Activated T-cell treated with anti-CD3 and anti-CD28 coated beads, Interleukin-2, amount 50 U/mL, for 72 hours (primary cell): ENCODE results near the gene MED31. TPM values are rescaled to one million over a fixed set of nuclear protein-coding genes. Genes with fewer than 3 reads are reported as not detected.
A peak's percentile ranks its signal among the peaks of the same experiment; 100 is the strongest.
"Not testable (repeated sequence)": the region's sequence is repeated elsewhere in the genome, so short reads cannot be mapped to it uniquely, and the experiment has no call there.

Experiments
- ATAC-seq, 2 donors: fragments of 150-1000 bp; cut with Tn5 transposase; replicated peaks in 1 of 2; 2 replicates each; pipeline ENCODE4 v1.10.0; 2021; ENCODE audit warnings: moderate library complexity in 2 of 2, mild to moderate bottlenecking in 1 of 2
- DNase-seq, 2 donors: peaks; one replicate each; pipeline ENCODE4 v3.0.0; 2021 to 2022; ENCODE audit warnings: mixed read lengths in 1 of 2
- H3K27ac Mint-ChIP-seq: one replicate; pipeline ENCODE4 v1.8.0; 2022; ENCODE audit warnings: mild to moderate bottlenecking, moderate library complexity, mixed read lengths
- H3K27me3 Mint-ChIP-seq: one replicate; pipeline ENCODE4 v1.8.0; 2022; ENCODE audit warnings: low read depth, mixed read lengths
- H3K36me3 Mint-ChIP-seq, 2 donors: one replicate each; pipeline ENCODE4 v1.8.0; 2022; ENCODE audit warnings: mixed read lengths in 2 of 2, mild to moderate bottlenecking in 1 of 2; ENCODE audit not compliant: insufficient read depth in 2 of 2
- H3K4me1 Mint-ChIP-seq: one replicate; pipeline ENCODE4 v1.8.0; 2022; ENCODE audit warnings: low read depth, mixed read lengths
- H3K4me3 Mint-ChIP-seq, 2 donors: one replicate each; pipeline ENCODE4 v1.8.0; 2022; ENCODE audit warnings: mild to moderate bottlenecking in 2 of 2, mixed read lengths in 2 of 2, moderate library complexity in 2 of 2
- H3K9me3 Mint-ChIP-seq, 2 donors: one replicate each; pipeline ENCODE4 v1.8.0; 2022; ENCODE audit warnings: mixed read lengths in 2 of 2
- total RNA-seq, 2 donors: library from RNA; stranded (reverse); gene quantifications; one replicate each; pipeline ENCODE4 v1.2.3, GENCODE V29; 2022

Gene MED31
- total RNA-seq: 1 to 10 TPM; 7.3 to 8.8 TPM

- Mint-ChIP-seq H3K36me3 (peaks cover 3 to 4% of the 10 kb centered on the region in 2 donors), H3K27me3 (no peaks in the 10 kb centered on the region), H3K4me3 (peak within 1 kb of the TSS; percentile 86 to 92), H3K27ac (peak within 1 kb of the TSS; percentile 96), H3K4me1 (peaks cover 68% of the 10 kb centered on the region), H3K9me3 (no peaks in the 10 kb centered on the region)
- DNase-seq (peak; percentile 96 to 98), ATAC-seq (peak; percentile 97 to 98)
Measured at GRCh38 chr17:6651354-6651918, at the start of gene MED31, which contains the start of gene C17orf100. TSS of gene MED31 (minus strand) at chr17:6651605. CDS start at chr17:6651528, 77 bp downstream. TSS of gene C17orf100 (plus strand) at chr17:6651762. CDS start at chr17:6651914, 152 bp downstream.

- DNase-seq (no peak), ATAC-seq (no peak)
- H3K4me1 Mint-ChIP-seq: no peaks in the 10 kb centered on the region
- H3K9me3 Mint-ChIP-seq: no peaks in the 10 kb centered on the region
- H3K4me3 Mint-ChIP-seq: no peak overlapping the region
- H3K27ac Mint-ChIP-seq: no peak overlapping the region
- peaks cover 5% of the 10 kb centered on the region for H3K27me3 Mint-ChIP-seq
- H3K36me3 Mint-ChIP-seq: no peaks in the 10 kb centered on the region
Measured at GRCh38 chr17:6700948-6701307, 49.5 kb upstream of the MED31 start.

GRCh38 chr17:6699997-6700947 is 48.9 kb upstream of the MED31 start:
- Mint-ChIP-seq H3K4me3 (no peak overlapping the region), H3K27ac (no peak overlapping the region), H3K4me1 (no peaks in the 10 kb centered on the region), H3K36me3 (no peaks in the 10 kb centered on the region), H3K9me3 (no peaks in the 10 kb centered on the region), H3K27me3 (peaks cover 5% of the 10 kb centered on the region)
- no peak for ATAC-seq
- no peak for DNase-seq

- Mint-ChIP-seq H3K9me3 (no peaks in the 10 kb centered on the region), H3K4me3 (no peak overlapping the region)
- no peak for ATAC-seq
Measured at GRCh38 chr17:6698004-6698403, 46.6 kb upstream of the MED31 start.

GRCh38 chr17:6696906-6697305 is 45.5 kb upstream of the MED31 start:
- H3K4me3 Mint-ChIP-seq: no peak overlapping the region
- H3K36me3 Mint-ChIP-seq: no peaks in the 10 kb centered on the region
- H3K4me1 Mint-ChIP-seq: no peaks in the 10 kb centered on the region

More at GRCh38 chr17:6698004-6698403, 46.6 kb upstream of the MED31 start:
- no peak for DNase-seq
- Mint-ChIP-seq H3K27me3 (peaks cover 19% of the 10 kb centered on the region), H3K27ac (no peak overlapping the region), H3K36me3 (no peaks in the 10 kb centered on the region), H3K4me1 (no peaks in the 10 kb centered on the region)

DNA sequence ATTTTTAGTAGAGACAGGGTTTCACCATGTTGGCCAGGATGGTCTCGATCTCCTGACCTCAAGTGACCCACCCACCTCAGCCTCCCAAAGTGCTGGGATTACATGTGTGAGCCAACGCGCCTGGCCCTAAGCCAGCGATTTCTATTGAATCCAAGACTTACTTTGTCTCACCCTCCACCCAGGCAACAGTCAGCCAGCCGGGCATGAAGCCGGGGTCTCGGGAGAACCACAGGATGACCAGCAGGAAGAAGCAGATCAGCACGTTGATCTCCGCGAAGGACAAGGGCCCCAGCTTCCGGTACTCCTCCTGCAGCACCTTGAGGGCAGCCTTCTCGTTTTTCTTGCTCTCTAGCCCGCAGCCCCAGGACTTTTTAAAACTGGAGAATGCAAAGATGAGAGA is 44.2 kb upstream of the MED31 start:
- ATAC-seq: no peak

More at GRCh38 chr17:6696906-6697305, 45.5 kb upstream of the MED31 start:
- Mint-ChIP-seq H3K9me3 (no peaks in the 10 kb centered on the region), H3K27me3 (peaks cover 30% of the 10 kb centered on the region), H3K27ac (no peak overlapping the region)
- DNase-seq: no peak
- no peak for ATAC-seq

GRCh38 chr17:6695051-6695450 is 43.6 kb upstream of the MED31 start:
- H3K27ac Mint-ChIP-seq: no peak overlapping the region
- DNase-seq: no peak
- H3K27me3 Mint-ChIP-seq: peaks cover 46% of the 10 kb centered on the region
- H3K4me1 Mint-ChIP-seq: no peaks in the 10 kb centered on the region
- no peaks in the 10 kb centered on the region for H3K36me3 Mint-ChIP-seq
- no peak for ATAC-seq
- no peak overlapping the region for H3K4me3 Mint-ChIP-seq
- no peaks in the 10 kb centered on the region for H3K9me3 Mint-ChIP-seq

More for the DNA sequence above, 44.2 kb upstream of the MED31 start:
- no peaks in the 10 kb centered on the region for H3K9me3 Mint-ChIP-seq
- H3K27ac Mint-ChIP-seq: no peak overlapping the region
- H3K4me3 Mint-ChIP-seq: no peak overlapping the region
- no peaks in the 10 kb centered on the region for H3K4me1 Mint-ChIP-seq
- H3K36me3 Mint-ChIP-seq: no peaks in the 10 kb centered on the region
- peaks cover 41% of the 10 kb centered on the region for H3K27me3 Mint-ChIP-seq
- no peak for DNase-seq

- H3K27me3 Mint-ChIP-seq: peaks cover 56% of the 10 kb centered on the region
- H3K9me3 Mint-ChIP-seq, ATAC-seq, DNase-seq, H3K4me3 Mint-ChIP-seq, H3K27ac Mint-ChIP-seq, H3K4me1 Mint-ChIP-seq, H3K36me3 Mint-ChIP-seq: not testable (repeated sequence)
Measured at GRCh38 chr17:6691958-6692357, 40.6 kb upstream of the MED31 start.

DNA sequence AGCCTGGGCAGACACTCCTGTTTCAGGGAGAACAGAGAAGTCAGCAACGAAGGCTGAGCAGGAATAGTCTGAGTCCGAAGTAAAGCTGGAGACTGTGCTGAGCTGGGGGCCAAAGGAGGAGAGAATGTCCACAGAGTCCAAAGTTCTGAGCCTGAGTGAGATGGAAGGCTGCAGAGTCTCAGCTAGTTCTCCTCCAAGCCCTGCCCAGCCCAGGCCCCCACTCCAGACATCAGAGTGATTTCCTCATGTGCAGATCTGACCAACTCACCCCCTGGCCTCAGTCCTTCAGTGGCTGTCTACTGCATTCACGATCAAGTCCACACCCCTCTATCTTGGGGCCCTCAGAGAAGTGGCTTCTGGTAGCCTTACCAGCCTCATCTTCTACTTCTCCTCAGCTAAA is 40.1 kb upstream of the MED31 start:
- H3K27ac Mint-ChIP-seq: no peak overlapping the region
- no peak for DNase-seq
- ATAC-seq: no peak
- peaks cover 60% of the 10 kb centered on the region for H3K27me3 Mint-ChIP-seq
- no peaks in the 10 kb centered on the region for H3K9me3 Mint-ChIP-seq
- no peaks in the 10 kb centered on the region for H3K36me3 Mint-ChIP-seq
- no peaks in the 10 kb centered on the region for H3K4me1 Mint-ChIP-seq
- no peak overlapping the region for H3K4me3 Mint-ChIP-seq

- H3K27me3 Mint-ChIP-seq: peaks cover 60% of the 10 kb centered on the region
- no peak for ATAC-seq
Measured at GRCh38 chr17:6690641-6691040, 39.2 kb upstream of the MED31 start.

GRCh38 chr17:6688944-6689343 is 37.5 kb upstream of the MED31 start:
- Mint-ChIP-seq H3K4me1 (no peaks in the 10 kb centered on the region), H3K36me3 (no peaks in the 10 kb centered on the region), H3K27ac (no peak overlapping the region), H3K27me3 (peaks cover 50% of the 10 kb centered on the region), H3K9me3 (no peaks in the 10 kb centered on the region), H3K4me3 (no peak overlapping the region)
- no peak for ATAC-seq
- DNase-seq: no peak

More at GRCh38 chr17:6690641-6691040, 39.2 kb upstream of the MED31 start:
- DNase-seq: no peak
- H3K9me3 Mint-ChIP-seq: no peaks in the 10 kb centered on the region
- H3K4me3 Mint-ChIP-seq: no peak overlapping the region
- no peaks in the 10 kb centered on the region for H3K4me1 Mint-ChIP-seq
- H3K27ac Mint-ChIP-seq: no peak overlapping the region
- H3K36me3 Mint-ChIP-seq: no peaks in the 10 kb centered on the region

DNA sequence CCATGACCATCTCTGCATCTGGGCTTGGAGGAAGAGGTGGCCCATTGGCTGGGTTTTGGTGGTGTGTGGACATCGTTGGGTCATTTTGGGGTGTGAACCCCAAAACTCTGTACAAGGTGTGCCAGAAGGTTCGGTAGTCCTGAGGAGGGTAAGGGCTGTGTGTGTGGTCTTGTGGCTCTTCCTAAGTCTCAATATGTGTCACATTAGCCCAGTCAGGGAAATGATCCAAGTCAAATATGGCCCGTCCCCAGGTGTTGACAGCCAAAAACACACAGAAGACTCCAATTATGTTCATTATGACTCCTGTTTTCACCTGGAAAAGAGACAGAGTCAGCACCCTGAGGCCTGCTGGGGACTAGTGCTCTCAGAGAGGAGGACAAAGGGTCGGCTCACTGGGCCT is 34.6 kb upstream of the MED31 start:
- H3K9me3 Mint-ChIP-seq: no peaks in the 10 kb centered on the region
- no peaks in the 10 kb centered on the region for H3K4me1 Mint-ChIP-seq
- H3K27me3 Mint-ChIP-seq: peaks cover 28% of the 10 kb centered on the region
- no peak overlapping the region for H3K4me3 Mint-ChIP-seq
- DNase-seq: no peak
- no peak for ATAC-seq
- H3K36me3 Mint-ChIP-seq: no peaks in the 10 kb centered on the region
- H3K27ac Mint-ChIP-seq: no peak overlapping the region

DNA sequence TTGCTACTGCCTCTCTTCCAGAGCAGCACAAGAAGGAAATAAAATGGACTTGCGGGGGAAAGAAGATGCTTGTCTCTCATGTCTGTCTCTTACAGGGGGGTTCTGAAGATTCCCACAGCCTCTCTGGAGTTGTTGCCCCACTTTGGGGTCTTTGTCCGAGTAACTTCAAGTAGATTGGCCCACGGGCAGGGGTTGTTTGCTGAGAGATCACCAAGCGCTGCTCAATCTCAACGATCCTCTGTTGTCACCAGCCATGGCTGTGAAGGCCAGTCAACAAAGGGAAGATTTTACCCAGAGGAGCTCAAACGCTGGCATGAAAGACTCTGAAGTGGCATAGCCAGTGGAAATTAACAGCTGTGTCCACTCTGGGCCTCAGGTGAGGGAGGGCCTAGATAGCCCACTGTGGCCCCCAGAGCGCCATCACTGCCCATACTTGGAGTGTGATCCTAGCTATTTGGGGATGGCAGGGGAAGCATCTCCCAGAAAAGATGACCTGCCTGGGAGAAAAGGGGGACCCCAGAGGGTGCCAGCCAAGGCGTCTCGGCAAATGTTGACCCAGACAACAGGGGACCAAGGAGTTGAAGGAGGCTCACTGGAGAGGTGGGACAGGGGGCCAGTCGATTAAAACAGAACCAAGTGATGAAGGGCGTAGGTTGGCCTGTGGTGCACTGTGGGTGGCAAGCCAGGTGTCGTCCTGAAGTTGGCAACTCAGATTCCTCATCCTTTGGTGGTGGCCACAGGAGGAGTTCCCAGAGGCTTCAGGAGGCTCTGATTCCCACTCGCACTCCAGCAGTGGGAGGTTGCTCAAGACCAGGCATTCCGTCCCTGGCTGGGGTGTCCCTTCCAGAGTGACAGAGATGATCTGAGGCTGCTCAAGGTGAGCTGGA is 33.7 kb upstream of the MED31 start:
- Mint-ChIP-seq H3K4me1 (no peaks in the 10 kb centered on the region), H3K27me3 (peaks cover 25% of the 10 kb centered on the region), H3K9me3 (no peaks in the 10 kb centered on the region), H3K27ac (no peak overlapping the region), H3K4me3 (no peak overlapping the region), H3K36me3 (no peaks in the 10 kb centered on the region)
- no peak for DNase-seq
- no peak for ATAC-seq
